SHP77 (cell line): ENCODE results near the gene THAP8.

ENCODE experiments used
- DNase-seq, 2 experiments: peaks; one replicate each; lab custom pipeline; 2025; lab: John Stamatoyannopoulos, UW

The THAP8 gene

GRCh38 chr19:36054119-36054732 lies at the start of gene THAP8:
THAP8 (minus strand) TSS chr19:36054285; CDS start chr19:36054217, 68 bp downstream.
- peak; percentile 96 to 97 for DNase-seq

GRCh38 chr19:36103040-36103626 lies 49.0 kb upstream of the THAP8 start:
- no peak for DNase-seq

- no peak for DNase-seq
Observed at GRCh38 chr19:36101550-36102327, 47.7 kb upstream of the THAP8 start.

- DNase-seq = no peak
Observed at GRCh38 chr19:36100476-36100875, 46.4 kb upstream of the THAP8 start.

- DNase-seq = no peak
Observed at GRCh38 chr19:36099166-36099785, 45.2 kb upstream of the THAP8 start.

GRCh38 chr19:36097036-36097435 lies 43.0 kb upstream of the THAP8 start:
- DNase-seq = no peak

- DNase-seq = no peak
Observed at GRCh38 chr19:36093687-36094086, 39.6 kb upstream of the THAP8 start.

- no peak for DNase-seq
Observed at GRCh38 chr19:36093146-36093662, 39.1 kb upstream of the THAP8 start.

- DNase-seq = no peak
Observed at GRCh38 chr19:36092566-36092965, 38.5 kb upstream of the THAP8 start.

GRCh38 chr19:36090910-36091695 lies 37.0 kb upstream of the THAP8 start:
- no peak for DNase-seq

- no peak for DNase-seq
Observed at GRCh38 chr19:36089847-36090246, 35.8 kb upstream of the THAP8 start.

- DNase-seq = no peak
Observed at GRCh38 chr19:36086326-36086725, 32.2 kb upstream of the THAP8 start.

GRCh38 chr19:36084231-36085009 lies 30.3 kb upstream of the THAP8 start:
- DNase-seq = no peak

- DNase-seq = no peak
Observed at GRCh38 chr19:36082916-36083315, 28.8 kb upstream of the THAP8 start.

- DNase-seq = no peak
Observed at GRCh38 chr19:36081894-36082293, 27.8 kb upstream of the THAP8 start.

- no peak for DNase-seq
Observed at GRCh38 chr19:36081385-36081784, 27.3 kb upstream of the THAP8 start.

- DNase-seq = no peak
Observed at GRCh38 chr19:36079389-36079945, 25.4 kb upstream of the THAP8 start.

GRCh38 chr19:36073121-36073876 lies 19.2 kb upstream of the THAP8 start:
- no peak for DNase-seq

GRCh38 chr19:36072081-36072480 lies 18.0 kb upstream of the THAP8 start:
- DNase-seq = no peak
